GM13976 (cell line): ENCODE data around the gene SLC17A9.

ENCODE experiments used
- DNase-seq: peaks from one replicate; pipeline ENCODE4 v3.0.0; 2012; ENCODE audit warnings: low spot score
- CTCF ChIP-seq: IDR thresholded peaks from 2 replicates; pipeline ENCODE4 v1.5.1; 2012; ENCODE audit warnings: borderline replicate concordance, mild to moderate bottlenecking; ENCODE audit not compliant: insufficient read depth; ENCODE audit errors: extremely low read depth, missing control alignments, control extremely low read depth
- in situ Hi-C: fragments of 300-500 bp; cut with MboI; formaldehyde crosslinking; loops from one replicate; pipeline ENCODE4 v1.12.0; 2022; ENCODE audit warnings: low sequenced_read_pairs, mixed read lengths, inconsistent platforms; ENCODE audit not compliant: unreplicated experiment

Gene SLC17A9

GRCh38 chr20:63007646-63008488 is 55.4 kb downstream of the SLC17A9 start:
- DNase-seq, result no peak
- in situ Hi-C loops, result no loop called here
- TF ChIP-seq CTCF, result no peak

- DNase-seq, result no peak
- TF ChIP-seq CTCF, result no peak
- in situ Hi-C loops, result no loop called here
Observed at GRCh38 chr20:63008541-63009044, 56.1 kb downstream of the SLC17A9 start.

- peak; percentile 97 for DNase-seq
- TF ChIP-seq CTCF, result peak; percentile 96
Observed at GRCh38 chr20:63009045-63009961, 56.8 kb downstream of the SLC17A9 start.

GRCh38 chr20:63009988-63010769 is 57.7 kb downstream of the SLC17A9 start:
- in situ Hi-C loops, result no loop called here
- TF ChIP-seq CTCF, result no peak
- DNase-seq, result peak; percentile 90

More at GRCh38 chr20:63009045-63009961, 56.8 kb downstream of the SLC17A9 start:
- in situ Hi-C loops, result no loop called here

- in situ Hi-C loops, result no loop called here
- no peak for DNase-seq
- no peak for TF ChIP-seq CTCF
Observed at GRCh38 chr20:63011798-63012197, 59.3 kb downstream of the SLC17A9 start.

- in situ Hi-C loops, result no loop called here
- no peak for DNase-seq
- TF ChIP-seq CTCF, result no peak
Observed at GRCh38 chr20:63013207-63013606, 60.7 kb downstream of the SLC17A9 start.
